Heart left ventricle (tissue), 16 donors: Measurements from ENCODE around the gene TMEM31. TPM values are rescaled to one million over a fixed set of nuclear protein-coding genes. Genes with fewer than 3 reads are reported as not detected.
A peak's percentile ranks its signal among the peaks of the same experiment; 100 is the strongest.

Source experiments
- ATAC-seq, 4 donors: fragments of 200-7000 bp; cut with Tn5 transposase; one replicate each; pipeline ENCODE4 v1.9.1; 2020 to 2022; ENCODE audit warnings: moderate library complexity in 4 of 4, mild to moderate bottlenecking in 3 of 4, moderate number of reproducible peaks in 1 of 4
- DNase-seq, 5 donors: peaks; one replicate each; pipeline ENCODE4 v3.0.0-alpha.2; 2020
- H3K27ac ChIP-seq, 12 donors: fragments of 200-600 bp; sonication (generic) in 4 of 12; one replicate each; pipeline versions ENCODE4 v1.5.0 to v1.8.0; 2016 to 2022; ENCODE audit warnings: mild to moderate bottlenecking in 2 of 12
- H3K27me3 ChIP-seq, 9 donors: fragments of 200-600 bp; sonication (generic) in 2 of 9; one replicate each; pipeline versions ENCODE4 v1.5.1 to v1.8.0; 2016 to 2022; ENCODE audit warnings: mild to moderate bottlenecking in 3 of 9
- H3K36me3 ChIP-seq, 9 donors: fragments of 200-600 bp; sonication (generic) in 2 of 9; one replicate each; pipeline versions ENCODE4 v1.5.0 to v1.8.0; 2018 to 2022; ENCODE audit warnings: mild to moderate bottlenecking in 2 of 9
- H3K4me1 ChIP-seq, 12 donors: fragments of 200-600 bp; sonication (generic) in 4 of 12; one replicate each; pipeline versions ENCODE4 v1.5.0 to v1.8.0; 2016 to 2022; ENCODE audit warnings: mild to moderate bottlenecking in 3 of 12
- H3K4me3 ChIP-seq, 12 donors: fragments of 200-600 bp; sonication (generic) in 4 of 12; one replicate each; pipeline versions ENCODE4 v1.5.0 to v1.8.0; 2017 to 2022; ENCODE audit warnings: mild to moderate bottlenecking in 9 of 12, moderate library complexity in 4 of 12
- H3K9me3 ChIP-seq, 12 donors: fragments of 200-600 bp; sonication (generic) in 4 of 12; one replicate each; pipeline versions ENCODE4 v1.5.0 to v1.8.0; 2016 to 2022; ENCODE audit warnings: mild to moderate bottlenecking in 1 of 12
- CTCF ChIP-seq, 12 donors: fragments of 200-600 bp; sonication (generic) in 4 of 12; IDR thresholded peaks; one replicate each; pipeline versions ENCODE4 v1.5.0 to v1.8.0; 2018 to 2022; ENCODE audit warnings: antibody characterized with exemption in 12 of 12, mild to moderate bottlenecking in 5 of 12
- POLR2A ChIP-seq, 2 donors: fragments of 450-650 bp; IDR thresholded peaks; one replicate each; pipeline ENCODE4 v1.6.1; 2017; ENCODE audit warnings: antibody characterized with exemption in 2 of 2, mild to moderate bottlenecking in 2 of 2, moderate library complexity in 2 of 2
- WGBS, 4 donors: extraction: QIAGEN DNeasy Blood & Tissue Kit in 2 of 4; methylation state at CpG; one replicate each; pipeline versions ENCODE4 v1.1.5 to v1.1.7; 2013 to 2018; 5-methylcytosine and 5-hydroxymethylcytosine counted together
- intact Hi-C, 10 donors: fragments of 100-400 bp; cut with DNase I; formaldehyde crosslinking; loops; one replicate each; pipeline versions ENCODE4 v1.11.1 to v1.14.2; 2022
- polyA plus RNA-seq, 2 donors: library from polyadenylated mRNA; stranded (reverse); fragments of 200-250 nt; gene quantifications; one replicate each; pipeline ENCODE4 v1.2.3, GENCODE V29; 2013
- total RNA-seq, 9 donors: library from RNA; depleted of rRNA in 2 of 9; stranded (reverse); fragments of >200 nt in 2 of 9; fragmentation: NEBNext Ultra II Directional in 3 of 9; extraction: Animal tissue kit (Norgen Biotek cat#: 25700) in 3 of 9; gene quantifications; one replicate each; pipeline versions ENCODE4 v1.1.0 to v1.2.4, GENCODE V29; 2016 to 2023
- donor health status: ischemic (EF 13 %, LVEDD 7.1; RV severe dilation, severe dysfunction).
- donor health status: healthy with polysubstance abuse.
- donor health status: DM: no; HTN: yes; CAD: no.
- donor health status: DM: no; HTN: no; CAD: no.
- donor health status: ischemic (EF 25% LVEDD 6.9; RV normal size, moderate dysfunction).
- donor health status: ischemic (EF 25% LVEDD 5.7; RV mildly dilated, moderate dysfunction).
- donor health status: healthy.
- donor health status: DM: yes; HTN: yes; CAD: no.
- donor health status: ischemic (EF 35%, LVEDD 5.7; RV mildly dilated, moderate dysfunction).
- donor health status: nonischemic (EF 11% LVEDD 7.7; RV severe dilation, severe dysfunction).
- donor health status: DM: yes; HTN: yes; CAD: no.
- donor health status: PGD.
- donor health status: ischemic (EF 29% LVEDD 5.4; RV normal size, mild dysfunction).
- donor health status: nonischemic (EF 23%, LVEDD 6.1; RV moderate dilation, normal function).

The TMEM31 gene
- total and polyA plus RNA-seq, 11 donors = 0.38 TPM; not detected in 10

- Histone ChIP-seq H3K27ac (peak overlapping the region in 8 of 12 donors; percentile 29 to 99 (median 96)), H3K36me3 (peaks cover 0 to 48% (median 18%) of the 10 kb centered on the region in 9 donors)
These were observed 25.3 kb upstream of the TMEM31 start for GRCh38 chrX:103685396-103685795.

DNA sequence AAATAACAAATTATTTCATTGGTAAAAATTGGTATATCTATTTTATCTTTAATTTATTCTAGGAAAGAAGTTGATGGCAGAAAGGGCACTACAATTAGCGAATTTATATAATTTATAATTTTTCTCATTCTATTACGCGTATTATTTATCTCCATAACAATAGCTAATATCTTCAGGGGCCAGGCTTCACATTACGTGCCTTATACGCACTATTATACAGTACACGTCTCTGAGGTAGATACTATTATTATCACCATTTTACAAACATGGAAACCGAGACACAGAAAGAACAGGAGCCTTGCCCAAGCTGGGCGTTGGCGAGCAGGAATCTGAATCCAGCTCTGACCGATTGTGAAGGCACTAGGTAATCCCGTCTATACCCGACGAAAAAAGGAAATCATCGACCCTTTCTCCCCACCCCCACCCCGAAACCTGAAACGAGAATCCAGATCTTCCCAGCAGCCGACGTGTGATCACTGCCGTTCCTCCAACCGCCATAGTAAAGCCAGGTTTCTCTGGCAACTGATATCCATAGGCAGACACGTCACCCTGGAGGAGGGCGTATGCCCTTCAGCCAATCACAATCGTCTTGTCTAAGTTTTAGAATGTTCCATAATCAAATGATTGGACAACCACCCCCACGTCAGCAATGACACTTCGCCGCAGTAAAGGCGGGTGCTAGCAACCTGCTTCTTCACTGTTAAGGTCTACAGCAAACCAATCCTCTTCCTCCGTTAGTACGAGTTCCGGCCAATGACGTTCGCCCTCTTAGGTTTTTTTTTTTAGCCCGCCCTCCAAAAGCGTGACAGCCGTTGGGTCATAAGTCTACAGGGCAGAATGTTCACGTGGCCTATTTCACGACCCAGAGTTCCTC, 24.3 kb upstream of the TMEM31 start, which contains the start of gene MORF4L2:
Gene MORF4L2 (minus strand): TSS at position 501 of the 874 bp plus-strand sequence. CDS start 9,672 bp downstream, outside the sequence.
- Histone ChIP-seq H3K36me3 (peaks cover 0 to 37% (median 18%) of the 10 kb centered on the region in 9 donors), H3K4me1 (peaks cover 0 to 36% (median 3%) of the 10 kb centered on the region in 12 donors), H3K27ac (peak within 1 kb of the TSS; percentile 92 to 99 (median 97)), H3K4me3 (peak within 1 kb of the TSS; percentile 30 to 96 (median 68)), H3K9me3 (no peaks in the 10 kb centered on the region), H3K27me3 (peaks cover 0 to 6% (median 0%) of the 10 kb centered on the region in 9 donors)
- ATAC-seq (peak; percentile 91 to 95 (median 94)), DNase-seq (peak; percentile 89 to 94 (median 91))
- intact Hi-C loops = loop anchor here in 6 of 10 donors (2.0 to 10.0 kb wide), 10 partner anchors 52 to 478 kb away; partner anchors contain the start of genes TCEAL1 (in 3 of the 6), FAM199X (in 2 of the 6), TCEAL4 (in 2 of the 6) and SLC25A53 (in 1 of the 6)
- WGBS, 4 donors = 0 to 29% (median 12%) methylated on average over 36 to 37 of the region's 37 CpGs
- peak; percentile 65 to 78 for TF ChIP-seq POLR2A (IDR thresholded peaks at IDR 0.05)
- TF ChIP-seq CTCF (IDR thresholded peaks at IDR 0.05) = no peak

More at GRCh38 chrX:103685396-103685795, 25.3 kb upstream of the TMEM31 start:
- TF ChIP-seq CTCF (IDR thresholded peaks at IDR 0.05) (no peak), POLR2A (IDR thresholded peaks at IDR 0.05) (no peak)
- intact Hi-C loops = loop anchor here in 6 of 10 donors (5.0 to 10.0 kb wide), 9 partner anchors 51 to 479 kb away; partner anchors contain the start of genes FAM199X (in 2 of the 6), TCEAL4 (in 2 of the 6), SLC25A53 (in 1 of the 6) and TCEAL1 (in 1 of the 6)
- ATAC-seq (no peak), DNase-seq (no peak)
- peak overlapping the region; percentile 30 to 96 (median 68) for H3K4me3 ChIP-seq
- H3K27me3 ChIP-seq = no peaks in the 10 kb centered on the region
- peaks cover 0 to 39% (median 4%) of the 10 kb centered on the region in 12 donors for H3K4me1 ChIP-seq
- H3K9me3 ChIP-seq = no peaks in the 10 kb centered on the region
- 9 to 42% (median 29%) methylated on average over 5 of the region's 5 CpGs for WGBS, 4 donors

DNA sequence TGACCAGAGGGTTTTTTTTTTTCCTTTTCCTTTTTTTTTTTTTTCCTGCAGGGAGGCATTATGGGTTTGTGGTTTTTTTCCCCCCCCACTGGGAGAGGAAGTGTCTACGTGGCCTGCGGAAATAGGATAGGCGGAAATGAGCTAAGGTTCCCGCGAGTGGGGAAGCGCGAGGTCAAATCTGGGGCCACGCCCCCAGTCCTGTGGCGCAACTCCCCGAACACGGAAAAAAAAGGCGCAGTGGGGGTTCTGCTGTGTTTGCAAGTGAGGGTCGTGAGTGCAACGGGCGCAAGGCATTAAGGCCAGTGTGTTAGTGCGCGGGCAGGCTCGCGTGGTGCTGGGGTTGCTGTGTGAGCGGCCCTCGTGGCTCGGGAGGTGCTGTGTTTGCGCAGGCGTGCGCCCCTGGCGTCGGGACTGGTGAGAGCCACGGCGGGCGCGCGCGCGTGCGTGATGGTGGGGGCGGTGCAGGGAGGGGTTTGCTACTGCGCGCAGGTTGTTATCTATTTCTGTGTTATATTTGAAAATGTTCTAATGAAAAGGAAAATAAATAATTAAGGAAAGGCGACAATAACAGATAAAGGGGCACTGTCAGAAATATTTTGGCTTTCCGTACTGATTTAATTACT, 23.5 kb upstream of the TMEM31 start:
- ATAC-seq (peak; percentile 84 to 91 (median 88)), DNase-seq (peak; percentile 90 to 95 (median 91))
- Histone ChIP-seq H3K27ac (peak overlapping the region; percentile 92 to 99 (median 97)), H3K27me3 (peaks cover 0 to 7% (median 0%) of the 10 kb centered on the region in 9 donors), H3K36me3 (peaks cover 0 to 30% (median 18%) of the 10 kb centered on the region in 9 donors), H3K4me1 (peaks cover 0 to 30% (median 2%) of the 10 kb centered on the region in 12 donors), H3K9me3 (no peaks in the 10 kb centered on the region), H3K4me3 (peak overlapping the region in 11 of 12 donors; percentile 52 to 96 (median 69))
- 0 to 31% (median 14%) methylated on average over 40 of the region's 40 CpGs for WGBS, 4 donors
- TF ChIP-seq POLR2A (IDR thresholded peaks at IDR 0.05) (peak in 1 of 2 donors; percentile 40), CTCF (IDR thresholded peaks at IDR 0.05) (peak in 11 of 12 donors; percentile 27 to 67 (median 45))
- intact Hi-C loops = loop anchor here in 6 of 10 donors (2.0 to 10.0 kb wide), 10 partner anchors 52 to 478 kb away; partner anchors contain the start of genes TCEAL1 (in 3 of the 6), FAM199X (in 2 of the 6), TCEAL4 (in 2 of the 6) and SLC25A53 (in 1 of the 6)
